ENCODE results near the gene TGFA.

DNA sequence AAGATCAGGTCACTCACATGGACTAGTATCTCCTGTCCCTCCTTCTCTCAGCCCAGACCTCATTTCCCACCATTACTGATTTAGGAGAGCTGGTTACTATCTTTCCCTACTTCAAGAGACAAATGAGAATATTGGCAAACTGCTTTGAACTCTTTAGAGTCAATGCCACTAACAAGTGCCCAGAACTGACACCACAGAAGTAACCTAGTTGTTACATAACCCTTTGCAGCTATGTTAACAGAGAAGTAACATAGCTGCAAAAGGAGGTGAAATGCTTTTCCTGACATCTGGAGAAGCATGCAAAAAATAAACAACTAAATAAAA is 30.0 kb downstream of the TGFA start:
- TF ChIP-seq, protein P1, sequence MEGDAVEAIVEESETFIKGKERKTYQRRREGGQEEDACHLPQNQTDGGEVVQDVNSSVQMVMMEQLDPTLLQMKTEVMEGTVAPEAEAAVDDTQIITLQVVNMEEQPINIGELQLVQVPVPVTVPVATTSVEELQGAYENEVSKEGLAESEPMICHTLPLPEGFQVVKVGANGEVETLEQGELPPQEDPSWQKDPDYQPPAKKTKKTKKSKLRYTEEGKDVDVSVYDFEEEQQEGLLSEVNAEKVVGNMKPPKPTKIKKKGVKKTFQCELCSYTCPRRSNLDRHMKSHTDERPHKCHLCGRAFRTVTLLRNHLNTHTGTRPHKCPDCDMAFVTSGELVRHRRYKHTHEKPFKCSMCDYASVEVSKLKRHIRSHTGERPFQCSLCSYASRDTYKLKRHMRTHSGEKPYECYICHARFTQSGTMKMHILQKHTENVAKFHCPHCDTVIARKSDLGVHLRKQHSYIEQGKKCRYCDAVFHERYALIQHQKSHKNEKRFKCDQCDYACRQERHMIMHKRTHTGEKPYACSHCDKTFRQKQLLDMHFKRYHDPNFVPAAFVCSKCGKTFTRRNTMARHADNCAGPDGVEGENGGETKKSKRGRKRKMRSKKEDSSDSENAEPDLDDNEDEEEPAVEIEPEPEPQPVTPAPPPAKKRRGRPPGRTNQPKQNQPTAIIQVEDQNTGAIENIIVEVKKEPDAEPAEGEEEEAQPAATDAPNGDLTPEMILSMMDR (IDR thresholded peaks at IDR 0.05) = no peak
- no peak for TF ChIP-seq POLR2A (IDR thresholded peaks at IDR 0.05)
